IMR-90 (cell line): ENCODE data around the gene COL4A2. TPM values are rescaled to one million over a fixed set of nuclear protein-coding genes. Genes with fewer than 3 reads are reported as not detected.

Experiments
- ATAC-seq: fragments of 200-7000 bp; cut with Tn5 transposase; 2 replicates; pipeline ENCODE4 v1.9.1; 2020; ENCODE audit warnings: low read depth, mild to moderate bottlenecking, moderate library complexity
- BruUV-seq: library from RNA; stranded (reverse); fragments of 400-500 nt; replicated peaks from 2 replicates; lab custom pipeline; 2021; lab: Mats Ljungman, UMichigan
- CTCF ChIA-PET: fragments of 300-600 bp; formaldehyde crosslinking; extraction: SDS; loops from one replicate; lab custom pipeline; 2021; ENCODE audit warnings: antibody characterized with exemption; lab: Yijun Ruan, JAX
- POLR2A ChIA-PET: fragments of 300-600 bp; sonication (Branson Sonifier 250); formaldehyde crosslinking; loops from one replicate; lab custom pipeline; 2022; ENCODE audit warnings: antibody characterized with exemption; ENCODE audit not compliant: unreplicated experiment; lab: Charles Lee
- DNase-seq: peaks from one replicate; pipeline ENCODE4 v3.0.0; 2013
- H2AFZ ChIP-seq: replicated peaks from 2 replicates; pipeline ENCODE3; 2013; ENCODE audit warnings: low read length, mild to moderate bottlenecking; ENCODE audit not compliant: poor library complexity
- H2AK5ac ChIP-seq: 2 replicates; pipeline ENCODE4 v1.6.1; 2013; ENCODE audit warnings: low read depth, low read length, inconsistent platforms
- H2AK9ac ChIP-seq: replicated peaks from 2 replicates; pipeline ENCODE3; 2013; ENCODE audit warnings: mild to moderate bottlenecking, low read depth, low read length, moderate library complexity; ENCODE audit not compliant: poor library complexity
- H2BK120ac ChIP-seq: 2 replicates; pipeline ENCODE4 v1.6.1; 2013; ENCODE audit warnings: low read depth, low read length, inconsistent platforms
- H2BK15ac ChIP-seq: 3 replicates; pipeline ENCODE4 v1.6.1; 2013; ENCODE audit warnings: low read depth, low read length, inconsistent platforms
- H2BK20ac ChIP-seq: 2 replicates; pipeline ENCODE4 v1.6.1; 2013; ENCODE audit warnings: low read depth, mild to moderate bottlenecking, inconsistent platforms, low read length, moderate library complexity
- H2BK5ac ChIP-seq: 2 replicates; pipeline ENCODE4 v1.6.1; 2013; ENCODE audit warnings: mild to moderate bottlenecking, low read depth, low read length, inconsistent platforms; ENCODE audit not compliant: poor library complexity, severe bottlenecking
- H3K14ac ChIP-seq: replicated peaks from 2 replicates; pipeline ENCODE4 v1.6.1; 2013; ENCODE audit warnings: low read depth, low read length, inconsistent platforms
- H3K18ac ChIP-seq: 2 replicates; pipeline ENCODE4 v1.6.1; 2013; ENCODE audit warnings: low read depth, low read length, control low read depth
- H3K23ac ChIP-seq: 2 replicates; pipeline ENCODE4 v1.6.1; 2013; ENCODE audit warnings: low read depth, low read length, inconsistent platforms
- H3K27ac ChIP-seq: 2 replicates; pipeline ENCODE4 v1.5.1; 2013; ENCODE audit warnings: mild to moderate bottlenecking, control low read depth, low read length; ENCODE audit not compliant: insufficient read depth
- H3K27me3 ChIP-seq: 2 replicates; pipeline ENCODE4 v1.6.1; 2013; ENCODE audit warnings: low read length; ENCODE audit not compliant: control insufficient read depth, insufficient read depth
- H3K36me3 ChIP-seq: 2 replicates; pipeline ENCODE4 v1.6.1; 2013; ENCODE audit warnings: low read length, mixed read lengths; ENCODE audit not compliant: control insufficient read depth, insufficient read depth
- H3K4ac ChIP-seq: 2 replicates; pipeline ENCODE4 v1.6.1; 2013; ENCODE audit warnings: low read depth, low read length, inconsistent platforms
- H3K4me1 ChIP-seq: 2 replicates; pipeline ENCODE4 v1.6.1; 2013; ENCODE audit warnings: low read length, mixed read lengths; ENCODE audit not compliant: control insufficient read depth, insufficient read depth
- H3K4me2 ChIP-seq: 2 replicates; pipeline ENCODE4 v1.6.1; 2013; ENCODE audit warnings: low read depth, mild to moderate bottlenecking, control low read depth, low read length, moderate library complexity
- H3K4me3 ChIP-seq: 2 replicates; pipeline ENCODE4 v1.5.1; 2013; ENCODE audit warnings: low read depth, mild to moderate bottlenecking, control low read depth, low read length, moderate library complexity; ENCODE audit not compliant: insufficient read depth
- H3K56ac ChIP-seq: 2 replicates; pipeline ENCODE4 v1.6.1; 2013; ENCODE audit warnings: low read length, inconsistent platforms; ENCODE audit not compliant: insufficient read depth; ENCODE audit errors: extremely low read depth
- H3K79me1 ChIP-seq, 2 experiments: 2 replicates each; pipeline ENCODE4 v1.6.1; 2013; ENCODE audit warnings: low read length in 2 of 2, inconsistent platforms in 1 of 2, low read depth in 1 of 2
- H3K9ac ChIP-seq: 2 replicates; pipeline ENCODE4 v1.6.1; 2013; ENCODE audit warnings: low read depth, low read length, control low read depth
- H3K9me1 ChIP-seq: 2 replicates; pipeline ENCODE4 v1.6.1; 2013; ENCODE audit warnings: low read length, inconsistent platforms; ENCODE audit not compliant: insufficient read depth
- H3K9me3 ChIP-seq: 2 replicates; pipeline ENCODE4 v1.6.1; 2013; ENCODE audit warnings: low read length; ENCODE audit not compliant: control insufficient read depth, insufficient read depth
- H4K20me1 ChIP-seq: 2 replicates; pipeline ENCODE4 v1.6.1; 2013; ENCODE audit warnings: low read length, inconsistent platforms; ENCODE audit not compliant: insufficient read depth
- H4K5ac ChIP-seq: 2 replicates; pipeline ENCODE4 v1.6.1; 2013; ENCODE audit warnings: mild to moderate bottlenecking, low read depth, low read length, control low read depth
- H4K8ac ChIP-seq, 2 experiments: 2 replicates each; pipeline ENCODE4 v1.6.1; 2013; ENCODE audit warnings: low read depth in 2 of 2, low read length in 2 of 2, control low read depth in 1 of 2, inconsistent platforms in 1 of 2
- H4K91ac ChIP-seq: 2 replicates; pipeline ENCODE4 v1.6.1; 2013; ENCODE audit warnings: low read depth, low read length, inconsistent platforms; ENCODE audit not compliant: insufficient read depth
- BHLHE40 ChIP-seq: fragments of 150-350 bp; IDR thresholded peaks from 2 replicates; pipeline ENCODE4 v1.6.1; 2016; ENCODE audit warnings: mild to moderate bottlenecking, low read depth, low read length
- CEBPB ChIP-seq: IDR thresholded peaks from 2 replicates; pipeline ENCODE4 v1.6.1; 2012; ENCODE audit warnings: low read depth, low read length, improper control_type of control experiment
- ELK1 ChIP-seq: fragments of 150-350 bp; IDR thresholded peaks from 2 replicates; pipeline ENCODE4 v1.6.1; 2016; ENCODE audit warnings: low read depth, mild to moderate bottlenecking, low read length, moderate library complexity, borderline replicate concordance
- FOS ChIP-seq: fragments of 150-350 bp; IDR thresholded peaks from 2 replicates; pipeline ENCODE4 v1.6.1; 2016; ENCODE audit warnings: low read depth, low read length
- MAFK ChIP-seq: IDR thresholded peaks from 2 replicates; pipeline ENCODE4 v1.6.1; 2012; ENCODE audit warnings: low read depth, low read length, improper control_type of control experiment
- MAZ ChIP-seq: IDR thresholded peaks from 2 replicates; pipeline ENCODE4 v1.6.1; 2012; ENCODE audit warnings: low read depth, mild to moderate bottlenecking, low read length, improper control_type of control experiment, moderate library complexity, borderline replicate concordance
- MXI1 ChIP-seq: IDR thresholded peaks from 2 replicates; pipeline ENCODE4 v1.6.1; 2012; ENCODE audit warnings: low read depth, mild to moderate bottlenecking, low read length, moderate library complexity, borderline replicate concordance
- NFE2L2 ChIP-seq: fragments of 150-350 bp; IDR thresholded peaks from 2 replicates; pipeline ENCODE4 v1.6.1; 2016; ENCODE audit warnings: low read depth, mild to moderate bottlenecking, low read length
- POLR2A ChIP-seq: IDR thresholded peaks from 2 replicates; pipeline ENCODE4 v1.6.1; 2012; ENCODE audit warnings: mild to moderate bottlenecking, low read depth, low read length
- RAD21 ChIP-seq: IDR thresholded peaks from 2 replicates; pipeline ENCODE4 v1.6.1; 2012; ENCODE audit warnings: low read length, improper control_type of control experiment
- RCOR1 ChIP-seq: IDR thresholded peaks from 2 replicates; pipeline ENCODE4 v1.6.1; 2012; ENCODE audit warnings: mild to moderate bottlenecking, low read length, improper control_type of control experiment; ENCODE audit not compliant: insufficient replicate concordance
- RFX5 ChIP-seq: IDR thresholded peaks from 2 replicates; pipeline ENCODE4 v1.8.0; 2012; ENCODE audit warnings: low read depth, mild to moderate bottlenecking, low read length, moderate library complexity
- USF2 ChIP-seq: fragments of 150-350 bp; IDR thresholded peaks from 2 replicates; pipeline ENCODE4 v1.6.1; 2017; ENCODE audit warnings: mild to moderate bottlenecking, antibody characterized with exemption, low read length, low read depth
- WGBS, 2 experiments: methylation state at CpG; one replicate each; pipeline versions ENCODE4 v1.1.5 to v1.1.7; 2013; ENCODE audit warnings: missing lambda C conversion rate in 2 of 2; ENCODE audit not compliant: insufficient read length in 1 of 2; ENCODE audit errors: extremely low coverage in 2 of 2; 5-methylcytosine and 5-hydroxymethylcytosine counted together
- dilution Hi-C: fragments of 300-500 bp; cut with HindIII; formaldehyde crosslinking; loops from one replicate; pipeline ENCODE4 v1.14.3; 2018; ENCODE audit warnings: low sequenced_read_pairs; ENCODE audit not compliant: unreplicated experiment
- in situ Hi-C: fragments of 300-500 bp; cut with MboI; formaldehyde crosslinking; loops from 3 replicates; pipeline ENCODE4 v1.14.3; 2019; ENCODE audit warnings: low sequenced_read_pairs, inconsistent platforms, mixed read lengths
- intact Hi-C: fragments of 100-400 bp; cut with micrococcal nuclease; formaldehyde crosslinking; loops from 2 replicates; pipeline ENCODE4 v1.10.0; 2022
- polyA plus RNA-seq, 3 experiments: library from polyadenylated mRNA; depleted of rRNA; stranded (reverse); fragments of >200 nt; gene quantifications; 2 replicates each; pipeline ENCODE4 v1.2.3, GENCODE V29; 2012; ENCODE audit warnings: low replicate concordance in 1 of 3
- total RNA-seq: library from RNA; depleted of rRNA; stranded (reverse); fragments of >200 nt; gene quantifications from 2 replicates; pipeline ENCODE4 v1.2.3, GENCODE V29; 2012

Gene COL4A2
- total and polyA plus RNA-seq, 2 of the 4 experiments (the other 2 are of a cell fraction): 90.7 to 457 TPM

GRCh38 chr13:110354123-110354627, 47.1 kb downstream of the COL4A2 start:
- no peak overlapping the region for H3K9ac ChIP-seq
- intact Hi-C loops (no loop called here), dilution Hi-C loops (no loop called here), in situ Hi-C loops (no loop called here)
- ATAC-seq (no peak), DNase-seq (peak; percentile 68)
- CTCF ChIA-PET: interaction anchor here (0.6 to 1.6 kb wide), 2 partner anchors 15 to 20 kb away, joined by 3 read pairs; no protein-coding TSS in a partner anchor
- H3K79me1 ChIP-seq: peaks cover 25 to 83% of the 10 kb centered on the region in 2 experiments
- no peak overlapping the region for H3K23ac ChIP-seq
- WGBS, 2 experiments: no CpG with 5 or more reads among the region's 6 CpGs
- no peak overlapping the region for H3K27ac ChIP-seq
- H2BK120ac ChIP-seq: no peak overlapping the region
- H4K20me1 ChIP-seq: peaks cover 44% of the 10 kb centered on the region
- H3K9me1 ChIP-seq: peaks cover 47% of the 10 kb centered on the region
- H2BK20ac ChIP-seq: no peak overlapping the region
- no peak overlapping the region for H2BK15ac ChIP-seq
- H2AFZ ChIP-seq: no peak overlapping the region
- H3K14ac ChIP-seq: no peak overlapping the region
- no peak overlapping the region for H4K5ac ChIP-seq
- peaks cover 26% of the 10 kb centered on the region for H3K36me3 ChIP-seq
- no peak overlapping the region for H2AK9ac ChIP-seq
- no peak overlapping the region for H4K91ac ChIP-seq
- 0 out of 2 replicates have a peak overlapping the region, but pooled peaks have one; percentile 54 for H2AK5ac ChIP-seq
- H3K18ac ChIP-seq: no peak overlapping the region
- H3K4me1 ChIP-seq: peaks cover 10% of the 10 kb centered on the region
- no peak overlapping the region for H4K8ac ChIP-seq
- no peak overlapping the region for H3K4ac ChIP-seq
- H3K56ac ChIP-seq: no peak overlapping the region
- H2BK5ac ChIP-seq: peak overlapping the region; percentile 37
- H3K4me2 ChIP-seq: no peak overlapping the region
- H3K4me3 ChIP-seq: no peak overlapping the region
- POLR2A ChIA-PET: no interaction called here
- H3K9me3 ChIP-seq: no peaks in the 10 kb centered on the region
- H3K27me3 ChIP-seq: no peaks in the 10 kb centered on the region
- no TSS peak for BruUV-seq
- TF ChIP-seq ELK1 (no peak), RCOR1 (no peak), NFE2L2 (no peak), RAD21 (no peak), CEBPB (no peak), MAZ (no peak), MXI1 (no peak), RFX5 (no peak), POLR2A (no peak), FOS (no peak), BHLHE40 (no peak), USF2 (no peak), MAFK (no peak)
